ENCODE results near the gene PTPRD.

The PTPRD gene

DNA sequence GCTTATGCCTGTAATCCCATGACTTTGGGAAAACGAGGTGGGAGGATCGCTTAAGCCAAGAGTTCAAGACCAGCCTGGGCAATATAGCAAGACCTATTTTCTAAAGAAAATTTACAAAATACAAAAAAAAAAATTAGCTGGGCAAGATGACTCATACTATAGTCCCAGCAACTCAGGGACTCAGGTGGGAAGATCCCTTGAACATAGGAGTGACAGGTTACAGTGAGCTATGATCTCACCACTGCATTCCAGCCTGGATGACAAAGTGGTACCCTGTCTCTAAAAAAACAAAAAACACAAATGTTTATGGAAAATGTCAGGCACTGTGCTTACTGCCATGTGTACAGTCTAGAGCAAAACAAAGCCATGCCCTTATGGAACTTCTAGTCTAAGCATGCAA lies 1989.9 kb downstream of the PTPRD start:
- Histone ChIP-seq H3K9ac (ENCODE audit: insufficient read length, low read depth) (no peak overlapping the region), H3K36me3 (ENCODE audit: insufficient read depth, insufficient read length, low read length) (no peaks in the 10 kb centered on the region), H3K9me3 (ENCODE audit: insufficient read depth, low read length) (no peaks in the 10 kb centered on the region), H3K27me3 (ENCODE audit: insufficient read depth, insufficient read length) (no peaks in the 10 kb centered on the region), H3K4me1 (ENCODE audit: insufficient read depth, insufficient read length) (no peaks in the 10 kb centered on the region), H3K4me3 (ENCODE audit: insufficient read length, low read depth) (no peak overlapping the region)
- DNase-seq (ENCODE audit: low read depth, low spot score), result no peak
- TF ChIP-seq ZNF274 (IDR thresholded peaks at IDR 0.05; ENCODE audit: low read depth, low read length), result no peak
- TF ChIP-seq YY1 (IDR thresholded peaks at IDR 0.05; ENCODE audit: insufficient read depth, insufficient read length), result no peak
- no peak for TF ChIP-seq SUZ12 (IDR thresholded peaks at IDR 0.05; ENCODE audit: extremely low read depth, insufficient read depth, insufficient read length)

DNA sequence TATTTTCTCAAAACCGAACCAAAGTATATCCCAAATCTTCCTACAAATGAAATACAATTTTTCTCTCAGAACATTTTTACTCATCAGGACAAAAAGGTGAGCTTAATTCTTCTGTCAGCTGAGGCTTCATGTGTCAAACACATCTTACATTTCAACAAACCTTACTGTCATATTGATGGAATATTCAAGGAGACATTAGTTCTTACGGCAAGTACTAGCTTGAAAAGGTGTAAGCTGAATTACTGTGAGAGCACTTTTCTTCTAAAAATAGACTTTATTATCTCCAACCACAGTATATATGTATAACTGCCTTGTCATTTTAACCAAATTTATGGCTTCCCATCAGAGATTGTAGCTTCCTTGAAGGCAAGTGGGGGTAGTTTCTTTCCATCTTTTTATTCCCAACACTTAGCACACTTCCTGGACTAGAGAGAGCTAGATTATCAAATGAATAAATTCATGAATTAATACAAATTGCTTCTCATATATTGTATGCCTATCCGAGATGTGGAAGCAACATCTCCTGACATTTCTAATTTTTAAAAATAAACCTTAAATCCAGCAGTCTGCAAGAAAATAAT lies 1990.5 kb downstream of the PTPRD start:
- Histone ChIP-seq H3K4me3 (ENCODE audit: insufficient read length, low read depth) (no peak overlapping the region), H3K9ac (ENCODE audit: insufficient read length, low read depth) (no peak overlapping the region), H3K9me3 (ENCODE audit: insufficient read depth, low read length) (no peaks in the 10 kb centered on the region), H3K4me1 (ENCODE audit: insufficient read depth, insufficient read length) (no peaks in the 10 kb centered on the region), H3K27me3 (ENCODE audit: insufficient read depth, insufficient read length) (no peaks in the 10 kb centered on the region), H3K36me3 (ENCODE audit: insufficient read depth, insufficient read length, low read length) (no peaks in the 10 kb centered on the region)
- TF ChIP-seq SUZ12 (IDR thresholded peaks at IDR 0.05; ENCODE audit: extremely low read depth, insufficient read depth, insufficient read length) (no peak), YY1 (IDR thresholded peaks at IDR 0.05; ENCODE audit: insufficient read depth, insufficient read length) (no peak), ZNF274 (IDR thresholded peaks at IDR 0.05; ENCODE audit: low read depth, low read length) (no peak)
- DNase-seq (ENCODE audit: low read depth, low spot score), result no peak

- H3K27me3 ChIP-seq (ENCODE audit: insufficient read depth, insufficient read length), result no peaks in the 10 kb centered on the region
- no peaks in the 10 kb centered on the region for H3K9me3 ChIP-seq (ENCODE audit: insufficient read depth, low read length)
- TF ChIP-seq ZNF274 (IDR thresholded peaks at IDR 0.05; ENCODE audit: low read depth, low read length), result no peak
- no peak for TF ChIP-seq YY1 (IDR thresholded peaks at IDR 0.05; ENCODE audit: insufficient read depth, insufficient read length)
- no peak for TF ChIP-seq SUZ12 (IDR thresholded peaks at IDR 0.05; ENCODE audit: extremely low read depth, insufficient read depth, insufficient read length)
- DNase-seq (ENCODE audit: low read depth, low spot score), result no peak
- no peak overlapping the region for H3K4me3 ChIP-seq (ENCODE audit: insufficient read length, low read depth)
- H3K9ac ChIP-seq (ENCODE audit: insufficient read length, low read depth), result no peak overlapping the region
- no peaks in the 10 kb centered on the region for H3K36me3 ChIP-seq (ENCODE audit: insufficient read depth, insufficient read length, low read length)
- no peaks in the 10 kb centered on the region for H3K4me1 ChIP-seq (ENCODE audit: insufficient read depth, insufficient read length)
Observed at GRCh38 chr9:8621416-8621815, 1991.4 kb downstream of the PTPRD start.

DNA sequence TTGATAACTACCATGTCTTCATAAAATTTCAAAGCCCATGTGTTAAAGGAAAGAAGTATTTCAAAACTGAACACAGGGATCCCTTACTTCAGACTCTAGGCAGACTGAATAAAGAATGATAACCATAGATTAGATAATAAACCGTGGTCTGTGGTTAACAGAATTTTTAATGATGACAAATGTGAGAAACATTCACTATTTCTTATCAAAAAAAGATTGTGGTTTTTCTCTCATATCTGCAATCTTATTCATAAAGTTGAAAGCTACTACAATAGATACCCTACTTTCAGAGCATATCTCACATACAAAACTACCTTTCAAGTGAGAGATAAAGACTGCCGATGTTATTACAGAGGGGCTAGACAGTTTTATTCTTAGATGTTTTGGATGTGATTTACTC lies 1996.4 kb downstream of the PTPRD start:
- no peaks in the 10 kb centered on the region for H3K9me3 ChIP-seq (ENCODE audit: insufficient read depth, low read length)
- no peak overlapping the region for H3K9ac ChIP-seq (ENCODE audit: insufficient read length, low read depth)
- no peak overlapping the region for H3K4me3 ChIP-seq (ENCODE audit: insufficient read length, low read depth)
- no peaks in the 10 kb centered on the region for H3K27me3 ChIP-seq (ENCODE audit: insufficient read depth, insufficient read length)
- TF ChIP-seq ZNF274 (IDR thresholded peaks at IDR 0.05; ENCODE audit: low read depth, low read length), result no peak
- TF ChIP-seq YY1 (IDR thresholded peaks at IDR 0.05; ENCODE audit: insufficient read depth, insufficient read length), result no peak
- TF ChIP-seq SUZ12 (IDR thresholded peaks at IDR 0.05; ENCODE audit: extremely low read depth, insufficient read depth, insufficient read length), result no peak
- H3K4me1 ChIP-seq (ENCODE audit: insufficient read depth, insufficient read length), result no peaks in the 10 kb centered on the region
- no peaks in the 10 kb centered on the region for H3K36me3 ChIP-seq (ENCODE audit: insufficient read depth, insufficient read length, low read length)
- DNase-seq (ENCODE audit: low read depth, low spot score), result no peak

- TF ChIP-seq YY1 (IDR thresholded peaks at IDR 0.05; ENCODE audit: insufficient read depth, insufficient read length), result no peak
- no peak for TF ChIP-seq SUZ12 (IDR thresholded peaks at IDR 0.05; ENCODE audit: extremely low read depth, insufficient read depth, insufficient read length)
- TF ChIP-seq ZNF274 (IDR thresholded peaks at IDR 0.05; ENCODE audit: low read depth, low read length), result no peak
- Histone ChIP-seq H3K9me3 (ENCODE audit: insufficient read depth, low read length) (no peaks in the 10 kb centered on the region), H3K4me3 (ENCODE audit: insufficient read length, low read depth) (no peak overlapping the region), H3K4me1 (ENCODE audit: insufficient read depth, insufficient read length) (no peaks in the 10 kb centered on the region), H3K9ac (ENCODE audit: insufficient read length, low read depth) (no peak overlapping the region), H3K36me3 (ENCODE audit: insufficient read depth, insufficient read length, low read length) (no peaks in the 10 kb centered on the region), H3K27me3 (ENCODE audit: insufficient read depth, insufficient read length) (no peaks in the 10 kb centered on the region)
- no peak for DNase-seq (ENCODE audit: low read depth, low spot score)
Observed at GRCh38 chr9:8614926-8615440, 1997.8 kb downstream of the PTPRD start.

DNA sequence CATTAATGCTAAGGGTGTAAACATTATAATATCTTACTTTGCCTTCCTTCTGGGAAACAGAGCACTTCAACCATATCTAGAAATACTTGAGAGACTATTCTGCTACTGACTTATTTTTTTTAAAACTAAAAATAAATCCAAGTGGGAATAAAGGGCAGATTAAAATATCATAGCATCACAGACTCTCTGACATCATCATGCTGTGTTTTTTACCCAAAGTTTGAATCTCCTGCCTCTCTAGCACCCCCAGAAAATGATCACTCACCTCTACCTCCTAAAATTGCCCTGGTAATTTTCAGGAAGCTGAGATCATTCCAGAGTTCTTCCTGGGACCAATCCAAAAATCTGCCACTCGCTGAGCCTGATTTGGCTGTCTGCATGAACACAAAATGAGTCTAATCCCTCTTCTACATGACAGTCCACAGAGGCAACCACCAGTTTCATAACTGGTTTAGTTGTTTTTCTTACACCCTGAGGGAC lies 1999.4 kb downstream of the PTPRD start:
- H3K36me3 ChIP-seq (ENCODE audit: insufficient read depth, insufficient read length, low read length), result no peaks in the 10 kb centered on the region
- H3K27me3 ChIP-seq (ENCODE audit: insufficient read depth, insufficient read length), result no peaks in the 10 kb centered on the region
- no peak overlapping the region for H3K9ac ChIP-seq (ENCODE audit: insufficient read length, low read depth)
- no peaks in the 10 kb centered on the region for H3K4me1 ChIP-seq (ENCODE audit: insufficient read depth, insufficient read length)
- no peak overlapping the region for H3K4me3 ChIP-seq (ENCODE audit: insufficient read length, low read depth)
- TF ChIP-seq YY1 (IDR thresholded peaks at IDR 0.05; ENCODE audit: insufficient read depth, insufficient read length) (no peak), SUZ12 (IDR thresholded peaks at IDR 0.05; ENCODE audit: extremely low read depth, insufficient read depth, insufficient read length) (no peak), ZNF274 (IDR thresholded peaks at IDR 0.05; ENCODE audit: low read depth, low read length) (no peak)
- no peaks in the 10 kb centered on the region for H3K9me3 ChIP-seq (ENCODE audit: insufficient read depth, low read length)
- no peak for DNase-seq (ENCODE audit: low read depth, low spot score)

- H3K9me3 ChIP-seq (ENCODE audit: insufficient read depth, low read length), result no peaks in the 10 kb centered on the region
- no peak for DNase-seq (ENCODE audit: low read depth, low spot score)
- H3K4me1 ChIP-seq (ENCODE audit: insufficient read depth, insufficient read length), result no peaks in the 10 kb centered on the region
- no peak overlapping the region for H3K4me3 ChIP-seq (ENCODE audit: insufficient read length, low read depth)
- no peak overlapping the region for H3K9ac ChIP-seq (ENCODE audit: insufficient read length, low read depth)
- TF ChIP-seq SUZ12 (IDR thresholded peaks at IDR 0.05; ENCODE audit: extremely low read depth, insufficient read depth, insufficient read length) (no peak), ZNF274 (IDR thresholded peaks at IDR 0.05; ENCODE audit: low read depth, low read length) (no peak), YY1 (IDR thresholded peaks at IDR 0.05; ENCODE audit: insufficient read depth, insufficient read length) (no peak)
- no peaks in the 10 kb centered on the region for H3K27me3 ChIP-seq (ENCODE audit: insufficient read depth, insufficient read length)
- H3K36me3 ChIP-seq (ENCODE audit: insufficient read depth, insufficient read length, low read length), result no peaks in the 10 kb centered on the region
Observed at GRCh38 chr9:8611153-8611552, 2001.6 kb downstream of the PTPRD start.
